Renal pelvis (tissue), 4 donors: ENCODE measurements around the gene LIMS1. TPM values are rescaled to one million over a fixed set of nuclear protein-coding genes. Genes with fewer than 3 reads are reported as not detected.
A peak's percentile ranks its signal among the peaks of the same experiment; 100 is the strongest.
"Not testable (repeated sequence)": the region's sequence is repeated elsewhere in the genome, so short reads cannot be mapped to it uniquely, and the experiment has no call there.

Experiments
- DNase-seq: peaks from one replicate; pipeline ENCODE4 v3.0.0-alpha.2; 2013
- polyA plus RNA-seq, 3 donors: library from polyadenylated mRNA; unstranded; fragments of 120-200 nt; gene quantifications; one replicate each; pipeline ENCODE4 v1.2.1, GENCODE V29; 2013; ENCODE audit not compliant: insufficient read length in 3 of 3

The LIMS1 gene
- polyA plus RNA-seq, 3 donors = 38.9 to 53.8 (median 53.7) TPM

DNA sequence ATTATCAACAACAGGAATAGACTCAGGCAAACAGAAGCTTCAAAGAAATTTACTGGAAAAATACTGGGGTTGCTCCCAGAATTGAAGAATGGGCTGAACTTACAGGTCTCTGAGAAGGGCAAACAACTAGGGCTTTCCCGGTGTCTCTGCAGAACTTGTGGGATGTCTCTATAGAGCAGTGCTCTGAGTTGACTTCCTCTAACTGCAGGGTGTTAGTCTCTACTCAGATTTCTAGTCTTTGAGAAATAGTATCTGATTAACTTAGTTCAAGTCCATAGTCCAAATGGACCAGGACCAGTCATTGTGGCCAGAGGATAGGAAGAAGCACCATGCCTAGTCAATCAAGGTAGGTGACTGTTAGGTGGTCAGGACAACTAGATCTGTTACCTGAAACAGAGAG lies 45.8 kb downstream of the LIMS1 start:
- DNase-seq = no peak

DNA sequence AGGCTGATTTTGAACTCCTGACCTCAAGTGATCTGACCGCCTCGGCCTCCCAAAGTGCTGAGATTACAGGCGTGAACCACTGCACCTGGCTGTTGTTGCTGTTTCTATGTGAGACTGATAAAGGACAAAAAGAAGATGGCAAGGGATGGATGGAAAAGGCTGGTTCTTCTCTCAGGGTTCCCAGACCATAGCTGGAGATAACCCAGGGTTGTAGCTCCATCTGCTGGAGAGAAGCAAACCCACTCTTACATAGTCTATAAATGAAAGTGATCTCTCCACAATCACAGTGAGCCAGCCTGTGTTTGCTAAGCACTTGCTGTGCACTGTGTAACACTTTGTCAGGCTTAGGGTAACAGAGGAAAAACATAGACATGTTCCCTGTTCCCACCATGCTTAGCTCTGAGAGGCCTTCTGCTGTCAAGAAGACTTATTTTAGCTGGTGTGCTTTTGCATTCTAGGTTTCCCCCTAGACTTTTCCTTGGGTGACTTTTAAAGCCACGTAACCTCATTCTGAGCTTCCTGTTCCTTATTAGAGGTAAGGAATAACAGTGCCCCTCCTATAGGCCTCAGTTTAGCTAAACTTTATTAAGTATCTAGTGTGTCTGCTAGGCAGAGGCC lies 49.7 kb downstream of the LIMS1 start:
- DNase-seq = peak; percentile 79

DNA sequence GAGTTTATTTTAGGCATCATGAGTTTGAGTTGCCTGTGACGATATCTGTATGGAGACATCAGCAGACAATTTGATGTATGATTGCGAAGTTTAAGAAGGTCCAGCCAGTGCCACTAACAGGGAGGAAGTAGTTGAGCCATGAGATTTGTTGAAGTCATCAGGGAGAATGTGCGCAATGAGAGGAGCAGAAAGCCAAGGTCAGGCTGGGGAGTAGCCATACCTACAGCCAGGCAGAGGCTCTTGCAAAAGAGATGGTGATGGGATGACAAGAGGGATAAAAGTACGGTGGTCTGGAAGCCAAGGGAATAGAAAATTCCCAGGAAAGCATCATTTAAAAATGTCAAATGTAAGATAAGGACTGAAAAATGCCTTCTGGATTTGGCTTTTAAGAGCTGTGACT lies 51.2 kb downstream of the LIMS1 start:
- no peak for DNase-seq

DNA sequence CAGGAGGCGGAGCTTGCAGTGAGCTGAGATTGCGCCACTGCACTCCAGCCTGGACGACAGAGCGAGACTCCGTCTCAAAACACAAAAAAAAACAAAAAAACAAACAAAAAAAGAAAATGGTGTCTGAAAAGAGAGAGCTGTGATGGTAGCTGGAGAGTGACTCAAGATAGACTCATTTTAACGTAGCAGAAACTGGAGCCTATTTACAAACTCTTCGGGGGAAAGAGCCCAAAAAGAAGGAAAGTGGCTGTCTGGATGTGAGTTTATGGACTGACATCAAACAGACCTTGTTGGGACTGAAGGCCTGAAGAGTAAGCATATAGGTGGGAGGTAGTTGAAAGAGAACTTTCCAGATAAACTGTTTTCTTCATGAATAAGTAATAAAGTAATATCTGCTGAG lies 51.8 kb downstream of the LIMS1 start:
- no peak for DNase-seq

DNA sequence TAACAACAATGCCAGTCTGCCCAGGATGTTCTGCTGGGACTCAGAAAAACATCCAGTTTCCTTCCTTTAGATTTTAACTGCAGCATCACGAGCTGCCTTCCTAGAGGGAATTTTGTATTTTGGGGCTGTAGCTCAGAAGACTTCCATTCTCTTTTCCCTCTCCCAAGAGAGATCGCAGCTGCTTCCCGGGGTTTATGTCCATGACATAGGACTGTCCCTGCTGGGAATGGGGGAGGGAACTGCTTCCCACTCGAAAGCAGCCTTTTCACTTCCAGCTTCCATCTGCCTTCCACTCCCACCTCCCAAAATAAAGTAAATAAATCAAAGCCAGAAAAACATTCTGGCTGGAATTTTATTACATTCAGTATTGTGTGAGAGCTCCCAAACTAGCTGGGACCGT lies 52.4 kb downstream of the LIMS1 start:
- peak; percentile 86 for DNase-seq

DNA sequence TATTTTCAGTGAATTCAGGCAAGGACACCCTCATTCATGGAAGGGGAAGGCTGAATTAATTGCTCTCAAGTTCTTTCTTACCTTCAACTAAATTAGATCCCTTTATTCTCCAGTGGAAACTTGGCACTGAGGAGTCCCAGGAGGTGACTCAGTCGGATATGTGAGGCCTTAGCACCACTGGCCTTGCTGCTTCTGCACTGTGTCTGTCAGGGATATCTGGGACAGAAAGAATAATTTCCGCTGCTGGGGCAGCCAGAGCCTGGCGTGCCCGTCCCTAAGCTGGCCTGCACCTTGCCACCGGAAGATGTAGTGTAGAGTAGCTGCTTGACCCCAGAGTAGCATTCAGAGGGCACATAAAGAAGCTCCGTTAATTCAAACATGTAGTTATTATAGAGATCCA lies 53.4 kb downstream of the LIMS1 start:
- DNase-seq = no peak

DNA sequence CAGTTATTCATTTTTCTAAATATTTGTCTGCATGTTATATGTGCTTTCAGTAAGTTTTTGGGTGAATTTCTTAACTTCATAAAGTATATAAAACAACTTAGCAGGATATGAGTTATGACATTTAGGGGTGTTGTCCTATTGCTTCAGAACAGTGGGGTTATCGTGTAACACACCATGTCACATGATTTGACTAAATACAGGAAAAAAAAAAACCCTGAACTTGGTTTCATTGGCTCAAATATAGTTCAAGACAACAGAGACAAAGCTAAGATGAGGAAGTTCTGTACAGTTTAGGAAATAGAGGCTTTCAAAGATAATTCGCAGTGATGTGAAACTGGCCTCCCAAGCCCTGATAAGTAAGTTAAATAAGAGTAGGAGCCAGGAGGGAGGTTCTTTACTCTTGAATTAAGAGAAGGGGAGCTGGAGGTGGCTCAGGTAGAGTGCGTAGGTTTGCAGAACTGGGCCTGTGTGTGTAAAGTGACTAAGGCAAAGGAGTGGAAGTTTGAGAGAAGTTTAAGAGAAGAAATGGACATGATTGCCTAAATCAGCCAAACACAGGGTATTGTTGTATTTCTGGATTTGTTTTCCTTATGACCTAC lies 53.9 kb downstream of the LIMS1 start:
- DNase-seq = no peak

DNA sequence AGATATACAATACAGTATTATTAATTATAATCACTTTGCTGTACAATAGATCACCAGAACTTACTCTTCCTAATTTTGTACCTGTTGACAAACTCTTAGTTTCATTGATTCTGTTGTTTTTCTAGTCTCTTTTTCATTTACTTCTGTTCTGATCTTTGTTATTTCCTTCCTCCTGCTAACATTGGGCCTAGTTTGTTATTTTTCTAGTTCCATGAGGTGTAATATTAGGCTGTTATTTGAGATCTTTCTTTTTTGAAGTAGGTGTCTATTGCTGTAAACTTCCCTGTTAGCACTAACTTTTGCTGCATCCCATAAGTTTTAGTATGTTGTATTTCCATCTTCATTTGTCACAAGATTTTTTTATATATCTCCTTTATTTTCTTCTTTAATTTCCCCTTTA lies 55.1 kb downstream of the LIMS1 start:
- no peak for DNase-seq

DNA sequence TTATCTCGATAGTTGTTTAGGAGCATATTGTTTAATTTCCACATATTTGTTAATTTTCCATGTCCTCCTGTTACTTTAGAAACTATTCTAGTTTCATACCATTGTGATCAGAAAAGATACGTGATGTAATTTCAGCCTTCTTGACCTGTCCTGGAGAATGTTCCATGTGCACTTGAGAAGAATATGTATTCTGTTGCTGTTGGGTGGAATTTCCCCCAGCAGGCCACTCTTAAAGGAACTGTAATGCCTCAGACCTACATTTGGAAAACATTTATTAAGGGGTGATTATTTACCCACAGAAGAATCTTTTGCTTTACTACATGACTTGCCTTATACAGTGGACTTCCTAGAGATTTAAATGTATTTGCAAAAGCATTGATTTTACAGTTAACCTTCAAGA lies 55.5 kb downstream of the LIMS1 start:
- DNase-seq = no peak

DNA sequence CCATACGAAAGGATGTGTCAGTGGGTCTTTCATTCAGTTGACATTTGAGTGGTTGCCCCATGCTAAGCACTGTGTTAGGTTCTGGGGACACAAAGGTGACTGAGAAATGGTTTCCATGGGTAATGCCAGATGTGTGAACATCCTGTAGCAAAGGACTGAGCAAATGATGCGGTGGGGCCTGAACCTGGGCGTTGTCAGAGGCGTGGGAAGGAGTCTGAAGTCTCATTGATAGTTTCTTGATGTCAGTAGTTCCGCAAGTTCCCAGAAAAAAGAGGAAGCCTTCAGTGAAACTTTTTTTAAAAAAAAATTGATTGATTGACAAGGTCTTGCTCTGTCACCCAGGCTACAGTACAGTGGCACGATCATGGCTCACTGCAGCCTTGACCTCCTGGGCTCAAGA lies 56.9 kb downstream of the LIMS1 start:
- no peak for DNase-seq

DNA sequence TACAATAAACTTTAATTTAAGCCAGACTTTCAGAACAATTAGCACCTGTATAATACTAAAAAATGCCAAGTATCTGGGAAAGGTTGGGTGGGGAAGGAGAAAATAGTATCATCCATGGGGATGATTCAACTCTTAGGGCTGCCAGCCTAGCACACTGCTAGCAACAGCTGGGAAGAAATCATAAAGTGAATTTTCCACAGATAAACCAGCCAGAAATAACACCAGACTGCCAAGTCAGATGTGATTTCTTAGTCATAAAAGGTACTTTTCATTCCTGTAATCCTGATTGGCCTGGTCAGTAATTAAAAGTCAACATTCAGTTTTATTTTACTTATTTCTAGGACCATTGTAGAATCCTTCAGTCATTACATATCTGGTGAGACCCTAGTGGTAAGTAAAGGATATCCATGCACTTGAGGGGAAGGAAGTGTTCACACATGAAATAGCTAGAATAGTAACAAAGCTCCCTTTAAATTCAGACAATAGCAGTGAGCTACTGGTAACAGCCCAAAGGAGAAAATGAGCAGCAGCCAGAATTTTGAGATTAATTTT lies 59.4 kb downstream of the LIMS1 start:
- no peak for DNase-seq

DNA sequence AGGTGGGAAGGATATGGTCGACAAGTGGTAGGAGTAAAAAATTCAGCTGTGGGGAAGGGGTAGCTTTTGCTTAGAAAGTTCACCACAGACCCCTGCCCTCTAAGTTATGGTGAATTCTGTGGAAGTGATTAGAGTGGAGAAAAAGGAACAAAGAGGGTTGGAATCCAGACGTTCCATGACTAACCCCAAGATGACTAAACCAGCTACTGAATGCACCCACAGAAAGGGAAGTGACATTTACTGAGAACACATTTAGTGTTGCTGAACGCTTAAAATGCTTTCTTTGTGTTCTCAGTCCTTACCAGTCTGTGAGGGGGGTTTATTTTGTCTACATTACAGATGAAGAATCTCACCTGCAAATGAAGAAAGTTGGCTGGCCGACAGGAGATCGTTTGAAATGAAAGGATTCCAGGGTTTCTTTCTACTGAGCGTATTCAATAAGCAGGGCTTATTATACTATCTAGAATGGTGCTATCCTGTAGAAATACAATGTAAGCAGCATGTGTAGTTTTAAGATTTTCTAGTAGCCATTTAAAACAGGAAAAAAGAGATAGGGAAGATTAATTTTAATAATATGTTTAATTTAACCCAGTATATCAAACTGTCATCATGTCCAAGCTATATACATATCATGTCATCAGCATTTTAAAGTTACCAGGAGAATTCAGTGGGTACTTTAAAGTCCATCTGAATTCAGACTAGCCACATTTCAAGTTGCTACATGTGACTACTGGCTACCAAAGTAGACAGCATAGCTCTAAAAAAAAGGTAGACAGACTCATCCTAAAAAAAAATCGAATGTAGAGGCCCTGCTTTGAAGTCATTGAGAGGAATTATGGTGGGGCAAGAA lies 60.1 kb downstream of the LIMS1 start:
- no peak for DNase-seq

DNA sequence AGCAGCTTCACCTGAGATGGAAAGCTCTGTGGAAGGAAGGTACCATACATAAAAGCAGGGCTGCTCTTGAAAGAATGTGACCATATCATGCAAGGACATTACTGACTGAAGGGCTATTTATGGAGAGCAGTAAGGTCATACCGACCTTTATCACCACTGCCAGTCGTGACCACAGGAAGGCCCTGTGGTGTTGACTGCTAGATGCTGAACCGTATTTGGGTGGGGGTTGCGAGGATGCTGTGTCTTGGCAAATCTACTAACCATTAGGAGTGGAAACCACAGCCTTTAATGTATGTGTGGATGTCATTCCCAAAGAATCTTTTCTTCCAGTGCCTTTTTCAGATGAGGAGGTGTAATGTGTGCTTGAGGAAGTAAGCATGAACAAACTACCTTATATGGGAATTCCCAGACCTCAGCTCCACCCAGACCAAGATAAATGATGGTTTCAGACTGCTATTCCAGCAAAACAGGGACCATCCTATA lies 60.8 kb downstream of the LIMS1 start:
- no peak for DNase-seq

DNA sequence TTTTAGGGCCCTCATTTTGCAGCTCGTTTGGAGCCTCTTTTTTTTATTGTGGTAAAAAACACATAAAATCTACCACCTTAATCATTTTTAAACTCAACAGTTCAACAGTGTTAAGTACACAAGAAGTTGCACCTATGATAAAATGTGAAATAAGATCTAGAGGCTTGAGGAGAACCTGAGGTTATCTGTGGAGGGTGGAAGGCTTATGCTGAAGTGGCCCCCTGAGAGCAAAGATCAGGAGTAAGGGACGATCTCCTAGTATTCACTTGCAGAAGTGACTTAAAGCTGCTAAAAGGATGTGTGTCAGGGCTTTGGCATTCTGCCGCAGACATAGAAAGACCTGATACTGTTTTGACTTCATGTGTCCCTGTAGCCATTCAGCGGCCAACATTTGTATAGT lies 61.5 kb downstream of the LIMS1 start:
- DNase-seq = not testable (repeated sequence)

DNA sequence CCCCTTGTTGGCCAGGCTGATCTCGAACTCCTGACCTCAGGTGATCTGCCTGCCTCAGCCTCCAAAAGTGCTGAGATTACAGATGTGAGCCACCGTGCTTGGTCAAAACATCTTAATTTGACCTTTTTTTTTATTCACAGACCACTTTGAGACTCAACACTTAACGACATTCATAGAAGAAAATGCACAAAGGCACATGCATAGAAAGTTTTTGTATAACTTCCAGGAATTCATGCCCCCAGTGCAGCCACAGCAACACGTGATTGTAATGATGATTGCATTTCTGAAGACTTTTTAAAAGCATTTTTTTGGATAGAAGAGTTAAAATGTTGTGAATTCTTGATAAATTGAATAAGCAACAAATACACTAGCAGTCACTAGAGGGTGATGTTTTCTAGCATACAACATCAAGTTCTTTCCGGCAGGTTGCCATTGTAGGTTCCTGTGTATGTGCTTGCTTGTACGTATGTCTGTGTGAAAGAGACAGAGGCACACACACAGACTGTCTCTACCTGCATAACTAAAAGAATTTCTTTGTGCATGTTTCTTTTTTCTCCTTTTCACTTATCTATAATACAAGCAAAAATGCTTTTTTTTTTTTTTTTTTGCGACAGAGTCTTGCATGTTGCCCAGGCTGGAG lies 63.0 kb downstream of the LIMS1 start:
- not testable (repeated sequence) for DNase-seq

DNA sequence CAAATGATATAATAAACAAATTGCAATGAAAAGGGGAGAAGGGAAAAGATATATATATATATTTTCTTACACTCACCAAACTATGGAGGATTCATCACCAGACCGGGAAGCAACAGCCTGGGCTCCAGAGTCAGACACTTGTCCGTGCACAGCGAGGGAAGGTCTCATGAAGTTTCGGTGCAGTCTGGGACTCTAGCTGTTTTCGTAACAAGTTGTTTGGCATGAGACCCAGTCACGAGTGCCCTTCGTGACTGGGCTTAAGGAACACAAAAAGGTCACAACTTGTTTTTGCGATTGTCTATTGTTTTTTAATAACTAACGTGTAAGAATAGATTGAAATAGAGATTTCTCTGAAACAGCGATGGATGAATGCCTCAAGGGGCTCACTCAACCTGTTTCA lies 66.9 kb downstream of the LIMS1 start:
- DNase-seq = not testable (repeated sequence)

DNA sequence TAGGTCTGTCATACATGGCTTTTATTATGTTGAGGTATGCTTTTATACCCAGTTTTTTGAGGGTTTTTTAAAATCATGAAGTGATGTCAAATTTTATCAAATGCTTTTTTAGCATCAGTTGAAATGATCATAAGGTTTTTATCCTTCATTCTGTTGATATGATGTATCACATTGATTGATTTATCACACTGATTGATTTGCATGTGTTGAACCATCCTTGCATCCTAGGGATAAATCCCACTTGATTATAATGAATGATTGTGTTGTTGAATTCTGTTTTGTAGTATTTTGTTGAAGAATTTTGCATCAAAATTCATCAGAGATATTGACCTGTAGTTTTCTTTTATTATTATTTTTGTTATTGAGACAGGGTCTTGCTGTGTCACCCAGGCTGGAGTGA lies 68.2 kb downstream of the LIMS1 start:
- no peak for DNase-seq

DNA sequence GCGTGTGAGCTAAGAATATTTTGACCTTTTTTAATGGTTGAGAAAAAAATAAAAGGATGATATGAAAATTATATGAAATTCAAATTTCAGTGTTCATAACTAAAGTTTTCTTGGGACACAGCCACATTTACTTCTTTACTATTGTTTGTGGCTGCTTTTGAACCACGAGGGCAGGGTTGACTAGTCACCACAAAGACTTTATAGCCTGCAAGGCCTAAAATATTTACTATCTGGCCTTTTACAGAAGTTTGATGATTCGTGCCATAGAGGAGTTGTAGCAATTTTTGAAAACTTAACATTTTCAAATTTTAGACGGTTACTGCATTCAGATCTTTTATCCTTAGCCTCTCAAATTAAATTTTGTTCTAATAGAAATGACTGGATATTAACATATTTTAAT lies 69.9 kb downstream of the LIMS1 start:
- no peak for DNase-seq

DNA sequence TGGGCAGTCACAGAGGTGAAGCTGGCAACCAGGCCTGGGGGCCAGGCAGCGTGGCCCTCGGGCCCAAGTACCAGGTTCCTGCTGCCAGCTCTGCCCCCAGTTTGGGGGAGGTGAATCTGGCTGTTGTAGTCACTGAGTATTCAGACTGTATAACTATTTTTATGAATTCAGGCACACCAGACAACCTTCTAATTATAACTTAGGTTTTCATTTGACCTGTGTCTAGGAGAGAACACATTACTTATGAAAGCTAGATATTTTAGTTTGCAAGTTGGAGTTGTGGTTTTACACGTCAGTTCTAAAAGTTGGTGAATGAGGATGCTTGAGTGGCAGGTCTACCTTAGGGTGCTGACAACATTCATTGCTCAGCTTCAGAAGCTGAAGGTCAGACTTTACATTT lies 71.7 kb downstream of the LIMS1 start:
- no peak for DNase-seq

DNA sequence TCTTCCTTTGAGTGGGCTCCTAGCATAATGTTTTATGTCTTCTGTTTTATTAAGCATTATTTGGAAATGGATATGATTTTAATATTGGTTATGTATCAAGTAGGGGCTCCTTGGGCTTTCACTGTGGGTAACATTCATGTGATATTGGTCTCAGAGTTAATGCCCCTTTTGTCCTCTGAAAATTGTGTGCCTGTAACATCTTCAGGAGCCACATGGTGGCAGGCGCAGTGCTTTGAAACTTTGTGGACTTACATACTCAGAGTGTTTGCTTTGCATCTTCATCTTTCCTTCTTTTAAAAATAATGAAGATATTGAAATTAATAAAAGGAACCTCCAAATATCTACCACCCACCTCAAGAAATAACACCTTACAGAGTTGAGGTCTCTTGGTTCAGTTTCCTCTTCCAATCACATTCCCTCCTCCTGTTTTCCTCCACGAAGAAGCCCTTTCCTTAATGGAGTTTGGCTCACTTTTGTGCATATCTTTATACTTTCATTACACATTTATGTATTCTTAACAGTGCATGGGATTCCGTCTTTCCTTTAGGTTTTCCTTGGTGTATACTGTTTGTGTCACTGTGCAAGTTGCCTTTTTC lies 73.5 kb downstream of the LIMS1 start:
- no peak for DNase-seq

DNA sequence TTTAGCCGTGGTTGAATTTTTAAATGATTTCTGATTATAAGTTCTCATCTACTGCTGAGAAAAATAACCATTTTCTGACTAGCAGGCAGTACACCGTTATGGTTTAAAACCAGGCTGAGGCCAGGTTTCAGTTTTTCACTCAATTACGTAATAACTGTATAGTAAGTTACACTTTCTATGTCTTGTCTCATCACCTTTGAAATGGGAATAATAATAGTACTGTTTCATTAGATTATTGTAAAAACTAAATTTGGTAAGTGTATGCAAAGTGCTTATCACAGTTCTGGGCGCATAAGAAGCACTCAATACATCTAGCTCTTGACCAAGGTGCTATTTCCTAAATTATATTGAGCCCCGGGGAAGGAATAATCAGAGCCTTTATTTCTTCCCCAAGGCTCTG lies 76.8 kb downstream of the LIMS1 start:
- no peak for DNase-seq

DNA sequence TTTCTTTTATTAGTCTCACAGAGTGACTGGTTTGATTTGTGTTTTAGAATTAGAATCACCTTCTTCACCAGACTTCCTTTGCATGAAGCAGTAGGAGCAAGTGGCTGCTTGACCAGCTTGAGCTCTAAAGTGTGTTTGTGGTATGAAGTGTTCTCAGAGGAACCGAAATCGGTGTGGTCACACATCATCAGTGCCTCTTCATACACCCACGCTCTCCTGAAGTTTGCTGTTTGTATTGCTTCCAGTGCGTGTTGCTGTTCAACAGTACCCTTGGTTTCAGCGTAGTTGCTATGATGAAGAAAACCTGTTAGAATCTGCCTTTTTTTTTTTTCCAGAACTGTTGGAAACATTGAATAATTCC lies 77.9 kb downstream of the LIMS1 start:
- peak; percentile 59 for DNase-seq
